Neural progenitor cell (in vitro differentiated cells): ENCODE data around the gene OR52N2.

Experiments used
- EZH2phosphoT487 ChIP-seq: fragments of 200-600 bp; sonication (generic); IDR thresholded peaks from 2 replicates; pipeline ENCODE4 v1.6.1; 2017; ENCODE audit warnings: antibody characterized with exemption
- TF ChIP-seq, protein P1 (sequence below): fragments of 200-600 bp; sonication (generic); IDR thresholded peaks from 2 replicates; pipeline ENCODE4 v1.5.1; 2017; ENCODE audit warnings: antibody characterized with exemption, mild to moderate bottlenecking

DNA sequence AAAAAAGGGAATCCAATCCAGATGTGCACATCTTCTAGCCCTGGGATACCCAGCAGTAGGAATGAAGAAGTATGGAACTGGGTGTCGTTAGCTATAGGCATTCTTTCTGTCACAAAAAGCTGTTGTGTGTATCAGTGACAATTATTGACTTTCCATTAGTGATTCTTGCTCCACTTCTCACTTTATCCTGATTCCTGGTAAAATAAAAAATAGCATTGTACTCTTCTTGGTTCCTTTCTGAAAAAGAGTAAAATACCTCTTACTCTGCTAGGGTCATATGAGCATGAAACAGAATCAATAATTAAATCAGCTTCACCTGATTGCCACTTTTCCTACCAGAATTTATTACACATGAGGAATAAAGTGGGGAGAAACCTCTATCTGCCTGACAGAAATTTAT is 33.1 kb downstream of the OR52N2 start, which contains the start of gene OR52E6:
- TF ChIP-seq EZH2phosphoT487, result no peak
- TF ChIP-seq, protein P1, sequence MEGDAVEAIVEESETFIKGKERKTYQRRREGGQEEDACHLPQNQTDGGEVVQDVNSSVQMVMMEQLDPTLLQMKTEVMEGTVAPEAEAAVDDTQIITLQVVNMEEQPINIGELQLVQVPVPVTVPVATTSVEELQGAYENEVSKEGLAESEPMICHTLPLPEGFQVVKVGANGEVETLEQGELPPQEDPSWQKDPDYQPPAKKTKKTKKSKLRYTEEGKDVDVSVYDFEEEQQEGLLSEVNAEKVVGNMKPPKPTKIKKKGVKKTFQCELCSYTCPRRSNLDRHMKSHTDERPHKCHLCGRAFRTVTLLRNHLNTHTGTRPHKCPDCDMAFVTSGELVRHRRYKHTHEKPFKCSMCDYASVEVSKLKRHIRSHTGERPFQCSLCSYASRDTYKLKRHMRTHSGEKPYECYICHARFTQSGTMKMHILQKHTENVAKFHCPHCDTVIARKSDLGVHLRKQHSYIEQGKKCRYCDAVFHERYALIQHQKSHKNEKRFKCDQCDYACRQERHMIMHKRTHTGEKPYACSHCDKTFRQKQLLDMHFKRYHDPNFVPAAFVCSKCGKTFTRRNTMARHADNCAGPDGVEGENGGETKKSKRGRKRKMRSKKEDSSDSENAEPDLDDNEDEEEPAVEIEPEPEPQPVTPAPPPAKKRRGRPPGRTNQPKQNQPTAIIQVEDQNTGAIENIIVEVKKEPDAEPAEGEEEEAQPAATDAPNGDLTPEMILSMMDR, result no peak
